ENCODE measurements around the gene EPHB3. TPM values are rescaled to one million over a fixed set of nuclear protein-coding genes. Genes with fewer than 3 reads are reported as not detected.

EPHB3 gene
- total and polyA plus RNA-seq, 11 donors = 1.00 to 4.6 (median 1.8) TPM

- Histone ChIP-seq H3K4me3 (peak overlapping the region in 5 of 12 donors; percentile 30 to 74 (median 63)), H3K9me3 (no peaks in the 10 kb centered on the region), H3K36me3 (peaks cover 0 to 24% (median 0%) of the 10 kb centered on the region in 9 donors), H3K27ac (peak overlapping the region in 8 of 12 donors; percentile 76 to 89 (median 84)), H3K27me3 (peaks cover 0 to 20% (median 0%) of the 10 kb centered on the region in 9 donors), H3K4me1 (peaks cover 0 to 36% (median 10%) of the 10 kb centered on the region in 12 donors)
- ATAC-seq (peak; percentile 17 to 53 (median 26)), DNase-seq (peak in 2 of 5 donors; percentile 29 to 46)
- 44 to 64% (median 50%) methylated on average over 11 of the region's 11 CpGs for WGBS, 4 donors
- intact Hi-C loops (cut with DNase I) = loop anchor here in 4 of 10 donors (5.0 kb wide), 2 partner anchors 128 to 143 kb away; partner anchors contain the start of gene MAGEF1 (in 3 of the 4)
- TF ChIP-seq CTCF (IDR thresholded peaks at IDR 0.05) (no peak), POLR2A (IDR thresholded peaks at IDR 0.05) (no peak)
Measured at GRCh38 chr3:184584464-184584891, 22.9 kb downstream of the EPHB3 start.

GRCh38 chr3:184585545-184585944 is 24.0 kb downstream of the EPHB3 start:
- peaks cover 0 to 39% (median 10%) of the 10 kb centered on the region in 12 donors for H3K4me1 ChIP-seq
- no peak overlapping the region for H3K4me3 ChIP-seq
- H3K36me3 ChIP-seq = peaks cover 0 to 14% (median 0%) of the 10 kb centered on the region in 9 donors
- WGBS, 4 donors = 80 to 88% (median 85%) methylated on average over 6 of the region's 6 CpGs
- intact Hi-C loops (cut with DNase I) = no loop called here
- ATAC-seq (no peak), DNase-seq (peak in 1 of 5 donors; percentile 23)
- H3K9me3 ChIP-seq = no peaks in the 10 kb centered on the region
- no peak for TF ChIP-seq POLR2A (IDR thresholded peaks at IDR 0.05)
- TF ChIP-seq CTCF (IDR thresholded peaks at IDR 0.05) = no peak
- peaks cover 0 to 20% (median 0%) of the 10 kb centered on the region in 9 donors for H3K27me3 ChIP-seq
- H3K27ac ChIP-seq = no peak overlapping the region

- ATAC-seq = no peak
- H3K27me3 ChIP-seq = peaks cover 0 to 20% (median 0%) of the 10 kb centered on the region in 9 donors
- no peaks in the 10 kb centered on the region for H3K9me3 ChIP-seq
- H3K27ac ChIP-seq = no peak overlapping the region
- H3K36me3 ChIP-seq = peaks cover 0 to under 1% (median 0%) of the 10 kb centered on the region in 9 donors
- TF ChIP-seq POLR2A (IDR thresholded peaks at IDR 0.05) (no peak), CTCF (IDR thresholded peaks at IDR 0.05) (no peak)
- H3K4me3 ChIP-seq = no peak overlapping the region
- intact Hi-C loops (cut with DNase I) = no loop called here
- 86 to 95% (median 88%) methylated on average over 8 of the region's 8 CpGs for WGBS, 4 donors
- peaks cover 0 to 43% (median 10%) of the 10 kb centered on the region in 12 donors for H3K4me1 ChIP-seq
- DNase-seq = peak in 2 of 5 donors; percentile 26 to 29
Measured at GRCh38 chr3:184586851-184587250, 25.3 kb downstream of the EPHB3 start.

GRCh38 chr3:184588776-184589175 is 27.2 kb downstream of the EPHB3 start:
- intact Hi-C loops (cut with DNase I) = no loop called here
- DNase-seq (peak in 3 of 5 donors; percentile 6 to 23 (median 9)), ATAC-seq (no peak)
- WGBS, 4 donors = 89 to 91% (median 90%) methylated on average over 4 of the region's 4 CpGs
- Histone ChIP-seq H3K27me3 (peaks cover 0 to 5% (median 0%) of the 10 kb centered on the region in 9 donors), H3K27ac (no peak overlapping the region), H3K9me3 (no peaks in the 10 kb centered on the region), H3K4me1 (peaks cover 0 to 35% (median 17%) of the 10 kb centered on the region in 12 donors), H3K36me3 (no peaks in the 10 kb centered on the region), H3K4me3 (no peak overlapping the region)
- TF ChIP-seq POLR2A (IDR thresholded peaks at IDR 0.05) (no peak), CTCF (IDR thresholded peaks at IDR 0.05) (no peak)

Data from heart left ventricle (tissue), 16 donors.